IMR-90 (cell line): Measurements from ENCODE around the gene CUL7. TPM values are rescaled to one million over a fixed set of nuclear protein-coding genes. Genes with fewer than 3 reads are reported as not detected.

ENCODE experiments used
- ATAC-seq: fragments of 200-7000 bp; cut with Tn5 transposase; 2 replicates; pipeline ENCODE4 v1.9.1; 2020; ENCODE audit warnings: low read depth, mild to moderate bottlenecking, moderate library complexity
- BruUV-seq: library from RNA; stranded (reverse); fragments of 400-500 nt; replicated peaks from 2 replicates; lab custom pipeline; 2021; lab: Mats Ljungman, UMichigan
- CTCF ChIA-PET: fragments of 300-600 bp; formaldehyde crosslinking; extraction: SDS; loops from one replicate; lab custom pipeline; 2021; ENCODE audit warnings: antibody characterized with exemption; lab: Yijun Ruan, JAX
- POLR2A ChIA-PET: fragments of 300-600 bp; sonication (Branson Sonifier 250); formaldehyde crosslinking; loops from one replicate; lab custom pipeline; 2022; ENCODE audit warnings: antibody characterized with exemption; ENCODE audit not compliant: unreplicated experiment; lab: Charles Lee
- DNase-seq: peaks from one replicate; pipeline ENCODE4 v3.0.0; 2013
- H2AFZ ChIP-seq: replicated peaks from 2 replicates; pipeline ENCODE3; 2013; ENCODE audit warnings: low read length, mild to moderate bottlenecking; ENCODE audit not compliant: poor library complexity
- H2AK5ac ChIP-seq: 2 replicates; pipeline ENCODE4 v1.6.1; 2013; ENCODE audit warnings: low read depth, low read length, inconsistent platforms
- H2AK9ac ChIP-seq: replicated peaks from 2 replicates; pipeline ENCODE3; 2013; ENCODE audit warnings: mild to moderate bottlenecking, low read depth, low read length, moderate library complexity; ENCODE audit not compliant: poor library complexity
- H2BK120ac ChIP-seq: 2 replicates; pipeline ENCODE4 v1.6.1; 2013; ENCODE audit warnings: low read depth, low read length, inconsistent platforms
- H2BK15ac ChIP-seq: 3 replicates; pipeline ENCODE4 v1.6.1; 2013; ENCODE audit warnings: low read depth, low read length, inconsistent platforms
- H2BK20ac ChIP-seq: 2 replicates; pipeline ENCODE4 v1.6.1; 2013; ENCODE audit warnings: low read depth, mild to moderate bottlenecking, inconsistent platforms, low read length, moderate library complexity
- H2BK5ac ChIP-seq: 2 replicates; pipeline ENCODE4 v1.6.1; 2013; ENCODE audit warnings: mild to moderate bottlenecking, low read depth, low read length, inconsistent platforms; ENCODE audit not compliant: poor library complexity, severe bottlenecking
- H3K14ac ChIP-seq: replicated peaks from 2 replicates; pipeline ENCODE4 v1.6.1; 2013; ENCODE audit warnings: low read depth, low read length, inconsistent platforms
- H3K18ac ChIP-seq: 2 replicates; pipeline ENCODE4 v1.6.1; 2013; ENCODE audit warnings: low read depth, low read length, control low read depth
- H3K23ac ChIP-seq: 2 replicates; pipeline ENCODE4 v1.6.1; 2013; ENCODE audit warnings: low read depth, low read length, inconsistent platforms
- H3K27ac ChIP-seq: 2 replicates; pipeline ENCODE4 v1.5.1; 2013; ENCODE audit warnings: mild to moderate bottlenecking, control low read depth, low read length; ENCODE audit not compliant: insufficient read depth
- H3K27me3 ChIP-seq: 2 replicates; pipeline ENCODE4 v1.6.1; 2013; ENCODE audit warnings: low read length; ENCODE audit not compliant: control insufficient read depth, insufficient read depth
- H3K36me3 ChIP-seq: 2 replicates; pipeline ENCODE4 v1.6.1; 2013; ENCODE audit warnings: low read length, mixed read lengths; ENCODE audit not compliant: control insufficient read depth, insufficient read depth
- H3K4ac ChIP-seq: 2 replicates; pipeline ENCODE4 v1.6.1; 2013; ENCODE audit warnings: low read depth, low read length, inconsistent platforms
- H3K4me1 ChIP-seq: 2 replicates; pipeline ENCODE4 v1.6.1; 2013; ENCODE audit warnings: low read length, mixed read lengths; ENCODE audit not compliant: control insufficient read depth, insufficient read depth
- H3K4me2 ChIP-seq: 2 replicates; pipeline ENCODE4 v1.6.1; 2013; ENCODE audit warnings: low read depth, mild to moderate bottlenecking, control low read depth, low read length, moderate library complexity
- H3K4me3 ChIP-seq: 2 replicates; pipeline ENCODE4 v1.5.1; 2013; ENCODE audit warnings: low read depth, mild to moderate bottlenecking, control low read depth, low read length, moderate library complexity; ENCODE audit not compliant: insufficient read depth
- H3K56ac ChIP-seq: 2 replicates; pipeline ENCODE4 v1.6.1; 2013; ENCODE audit warnings: low read length, inconsistent platforms; ENCODE audit not compliant: insufficient read depth; ENCODE audit errors: extremely low read depth
- H3K79me1 ChIP-seq, 2 experiments: 2 replicates each; pipeline ENCODE4 v1.6.1; 2013; ENCODE audit warnings: low read length in 2 of 2, inconsistent platforms in 1 of 2, low read depth in 1 of 2
- H3K9ac ChIP-seq: 2 replicates; pipeline ENCODE4 v1.6.1; 2013; ENCODE audit warnings: low read depth, low read length, control low read depth
- H3K9me1 ChIP-seq: 2 replicates; pipeline ENCODE4 v1.6.1; 2013; ENCODE audit warnings: low read length, inconsistent platforms; ENCODE audit not compliant: insufficient read depth
- H3K9me3 ChIP-seq: 2 replicates; pipeline ENCODE4 v1.6.1; 2013; ENCODE audit warnings: low read length; ENCODE audit not compliant: control insufficient read depth, insufficient read depth
- H4K20me1 ChIP-seq: 2 replicates; pipeline ENCODE4 v1.6.1; 2013; ENCODE audit warnings: low read length, inconsistent platforms; ENCODE audit not compliant: insufficient read depth
- H4K5ac ChIP-seq: 2 replicates; pipeline ENCODE4 v1.6.1; 2013; ENCODE audit warnings: mild to moderate bottlenecking, low read depth, low read length, control low read depth
- H4K8ac ChIP-seq, 2 experiments: 2 replicates each; pipeline ENCODE4 v1.6.1; 2013; ENCODE audit warnings: low read depth in 2 of 2, low read length in 2 of 2, control low read depth in 1 of 2, inconsistent platforms in 1 of 2
- H4K91ac ChIP-seq: 2 replicates; pipeline ENCODE4 v1.6.1; 2013; ENCODE audit warnings: low read depth, low read length, inconsistent platforms; ENCODE audit not compliant: insufficient read depth
- BHLHE40 ChIP-seq: fragments of 150-350 bp; IDR thresholded peaks from 2 replicates; pipeline ENCODE4 v1.6.1; 2016; ENCODE audit warnings: mild to moderate bottlenecking, low read depth, low read length
- CEBPB ChIP-seq: IDR thresholded peaks from 2 replicates; pipeline ENCODE4 v1.6.1; 2012; ENCODE audit warnings: low read depth, low read length, improper control_type of control experiment
- CHD1 ChIP-seq: IDR thresholded peaks from 2 replicates; pipeline ENCODE4 v1.6.1; 2012; ENCODE audit warnings: low read depth, low read length, improper control_type of control experiment
- CTCF ChIP-seq: conservative IDR thresholded peaks from 2 replicates; pipeline ENCODE4 v1.5.1; 2012; ENCODE audit warnings: mild to moderate bottlenecking, low read depth, low read length, improper control_type of control experiment
- FOS ChIP-seq: fragments of 150-350 bp; IDR thresholded peaks from 2 replicates; pipeline ENCODE4 v1.6.1; 2016; ENCODE audit warnings: low read depth, low read length
- MAFK ChIP-seq: IDR thresholded peaks from 2 replicates; pipeline ENCODE4 v1.6.1; 2012; ENCODE audit warnings: low read depth, low read length, improper control_type of control experiment
- MAZ ChIP-seq: IDR thresholded peaks from 2 replicates; pipeline ENCODE4 v1.6.1; 2012; ENCODE audit warnings: low read depth, mild to moderate bottlenecking, low read length, improper control_type of control experiment, moderate library complexity, borderline replicate concordance
- MXI1 ChIP-seq: IDR thresholded peaks from 2 replicates; pipeline ENCODE4 v1.6.1; 2012; ENCODE audit warnings: low read depth, mild to moderate bottlenecking, low read length, moderate library complexity, borderline replicate concordance
- NFE2L2 ChIP-seq: fragments of 150-350 bp; IDR thresholded peaks from 2 replicates; pipeline ENCODE4 v1.6.1; 2016; ENCODE audit warnings: low read depth, mild to moderate bottlenecking, low read length
- POLR2A ChIP-seq: IDR thresholded peaks from 2 replicates; pipeline ENCODE4 v1.6.1; 2012; ENCODE audit warnings: mild to moderate bottlenecking, low read depth, low read length
- RAD21 ChIP-seq: IDR thresholded peaks from 2 replicates; pipeline ENCODE4 v1.6.1; 2012; ENCODE audit warnings: low read length, improper control_type of control experiment
- RCOR1 ChIP-seq: IDR thresholded peaks from 2 replicates; pipeline ENCODE4 v1.6.1; 2012; ENCODE audit warnings: mild to moderate bottlenecking, low read length, improper control_type of control experiment; ENCODE audit not compliant: insufficient replicate concordance
- RFX5 ChIP-seq: IDR thresholded peaks from 2 replicates; pipeline ENCODE4 v1.8.0; 2012; ENCODE audit warnings: low read depth, mild to moderate bottlenecking, low read length, moderate library complexity
- SMC3 ChIP-seq: fragments of 150-350 bp; IDR thresholded peaks from 2 replicates; pipeline ENCODE4 v1.6.1; 2016; ENCODE audit warnings: low read depth, mild to moderate bottlenecking, antibody characterized with exemption, low read length, moderate library complexity
- USF2 ChIP-seq: fragments of 150-350 bp; IDR thresholded peaks from 2 replicates; pipeline ENCODE4 v1.6.1; 2017; ENCODE audit warnings: mild to moderate bottlenecking, antibody characterized with exemption, low read length, low read depth
- WGBS, 2 experiments: methylation state at CpG; one replicate each; pipeline versions ENCODE4 v1.1.5 to v1.1.7; 2013; ENCODE audit warnings: missing lambda C conversion rate in 2 of 2; ENCODE audit not compliant: insufficient read length in 1 of 2; ENCODE audit errors: extremely low coverage in 2 of 2; 5-methylcytosine and 5-hydroxymethylcytosine counted together
- dilution Hi-C: fragments of 300-500 bp; cut with HindIII; formaldehyde crosslinking; loops from one replicate; pipeline ENCODE4 v1.14.3; 2018; ENCODE audit warnings: low sequenced_read_pairs; ENCODE audit not compliant: unreplicated experiment
- in situ Hi-C: fragments of 300-500 bp; cut with MboI; formaldehyde crosslinking; loops from 3 replicates; pipeline ENCODE4 v1.14.3; 2019; ENCODE audit warnings: low sequenced_read_pairs, inconsistent platforms, mixed read lengths
- intact Hi-C: fragments of 100-400 bp; cut with micrococcal nuclease; formaldehyde crosslinking; loops from 2 replicates; pipeline ENCODE4 v1.10.0; 2022
- polyA plus RNA-seq, 3 experiments: library from polyadenylated mRNA; depleted of rRNA; stranded (reverse); fragments of >200 nt; gene quantifications; 2 replicates each; pipeline ENCODE4 v1.2.3, GENCODE V29; 2012; ENCODE audit warnings: low replicate concordance in 1 of 3
- total RNA-seq: library from RNA; depleted of rRNA; stranded (reverse); fragments of >200 nt; gene quantifications from 2 replicates; pipeline ENCODE4 v1.2.3, GENCODE V29; 2012
- TF ChIP-seq, protein P1 (sequence below): fragments of 150-350 bp; IDR thresholded peaks from 2 replicates; pipeline ENCODE4 v1.6.1; 2016; ENCODE audit warnings: low read depth, mild to moderate bottlenecking, low read length, moderate library complexity, borderline replicate concordance

CUL7 gene
- total and polyA plus RNA-seq, 2 of the 4 experiments (the other 2 are of a cell fraction) = 38.0 to 39.3 TPM

GRCh38 chr6:43038727-43039126 lies 14.9 kb downstream of the CUL7 start:
- Histone ChIP-seq H2AK9ac (no peak overlapping the region), H2BK120ac (no peak overlapping the region), H3K56ac (no peak overlapping the region), H3K23ac (no peak overlapping the region), H2AK5ac (no peak overlapping the region), H3K27ac (no peak overlapping the region), H3K18ac (no peak overlapping the region), H2BK15ac (no peak overlapping the region), H4K5ac (no peak overlapping the region), H2BK5ac (no peak overlapping the region), H4K91ac (no peak overlapping the region), H3K79me1 (peaks cover 7 to 9% of the 10 kb centered on the region in 2 experiments; a peak in 2 of 4 replicates), H3K9me3 (no peaks in the 10 kb centered on the region), H3K4me3 (no peak overlapping the region), H3K4me1 (no peaks in the 10 kb centered on the region), H3K4ac (no peak overlapping the region), H3K36me3 (peaks cover 67% of the 10 kb centered on the region), H2BK20ac (no peak overlapping the region), H3K9me1 (no peaks in the 10 kb centered on the region), H4K20me1 (0 out of 2 replicates have a peak, but pooled peaks cover 3% of the 10 kb centered on the region), H3K14ac (no peak overlapping the region), H3K4me2 (no peak overlapping the region), H4K8ac (no peak overlapping the region), H3K9ac (no peak overlapping the region), H2AFZ (no peak overlapping the region), H3K27me3 (no peaks in the 10 kb centered on the region)
- ATAC-seq = no peak
- BruUV-seq = no TSS peak
- WGBS, 2 experiments = 96% methylated on average over 9 of the region's 9 CpGs; no CpG with 5 or more reads in 1 of the 2 experiments
- TF ChIP-seq USF2 (no peak), CTCF (no peak), CEBPB (no peak), NFE2L2 (no peak), POLR2A (no peak), BHLHE40 (no peak), MXI1 (no peak), MAFK (no peak), MAZ (no peak), RFX5 (no peak), RCOR1 (no peak), RAD21 (no peak), CHD1 (no peak), SMC3 (no peak), FOS (no peak)
- TF ChIP-seq, protein P1, sequence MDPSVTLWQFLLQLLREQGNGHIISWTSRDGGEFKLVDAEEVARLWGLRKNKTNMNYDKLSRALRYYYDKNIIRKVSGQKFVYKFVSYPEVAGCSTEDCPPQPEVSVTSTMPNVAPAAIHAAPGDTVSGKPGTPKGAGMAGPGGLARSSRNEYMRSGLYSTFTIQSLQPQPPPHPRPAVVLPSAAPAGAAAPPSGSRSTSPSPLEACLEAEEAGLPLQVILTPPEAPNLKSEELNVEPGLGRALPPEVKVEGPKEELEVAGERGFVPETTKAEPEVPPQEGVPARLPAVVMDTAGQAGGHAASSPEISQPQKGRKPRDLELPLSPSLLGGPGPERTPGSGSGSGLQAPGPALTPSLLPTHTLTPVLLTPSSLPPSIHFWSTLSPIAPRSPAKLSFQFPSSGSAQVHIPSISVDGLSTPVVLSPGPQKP = no peak
- CTCF ChIA-PET = no interaction called here
- dilution Hi-C loops (no loop called here), in situ Hi-C loops (no loop called here), intact Hi-C loops (no loop called here)
- DNase-seq = no peak
- POLR2A ChIA-PET = no interaction called here
